HepG2 (cell line): ENCODE data around the gene NEU4. TPM values are rescaled to one million over a fixed set of nuclear protein-coding genes. Genes with fewer than 3 reads are reported as not detected.
A peak's percentile ranks its signal among the peaks of the same experiment; 100 is the strongest.

ENCODE experiments used
- CBX2 ChIP-seq, 2 experiments: fragments of 200-600 bp in 1 of 2; sonication (generic); formaldehyde crosslinking in 1 of 2; IDR thresholded peaks; 2 replicates each; pipeline versions ENCODE4 v1.7.0 to v1.8.1; 2018 to 2022; ENCODE audit warnings: low read depth in 2 of 2, low read length in 1 of 2, mild to moderate bottlenecking in 1 of 2, missing genetic modification reagents in 1 of 2
- ELF3 ChIP-seq: IDR thresholded peaks from 2 replicates; pipeline ENCODE4 v1.6.1; 2016; ENCODE audit warnings: missing genetic modification reagents, missing compliant biosample characterization
- GPN1 ChIP-seq: sonication (generic); formaldehyde crosslinking; IDR thresholded peaks from 2 replicates; pipeline ENCODE4 v1.5.1; 2020; ENCODE audit warnings: missing genetic modification reagents, borderline replicate concordance
- HHEX ChIP-seq: IDR thresholded peaks from 2 replicates; pipeline ENCODE4 v1.6.1; 2016; ENCODE audit warnings: control low read depth
- HNRNPLL ChIP-seq: fragments of 200-400 bp; formaldehyde crosslinking; IDR thresholded peaks from 2 replicates; pipeline ENCODE4 v1.6.1; 2017; ENCODE audit warnings: mild to moderate bottlenecking, low read depth, low read length; ENCODE audit not compliant: poor library complexity, severe bottlenecking
- MED1 ChIP-seq: sonication (generic); formaldehyde crosslinking; IDR thresholded peaks from 2 replicates; pipeline ENCODE4 v1.4.0; 2020; ENCODE audit warnings: missing genetic modification reagents
- NR2F6 ChIP-seq, 2 experiments: IDR thresholded peaks; 2 replicates each; pipeline ENCODE4 v1.6.1; 2016; ENCODE audit warnings: antibody characterized with exemption in 1 of 2, mild to moderate bottlenecking in 1 of 2
- PAF1 ChIP-seq: IDR thresholded peaks from 2 replicates; pipeline ENCODE4 v1.6.1; 2016; ENCODE audit warnings: missing genetic modification reagents, missing compliant biosample characterization
- RFX3 ChIP-seq: IDR thresholded peaks from 2 replicates; pipeline ENCODE4 v1.6.1; 2016; ENCODE audit warnings: missing biosample characterization, missing genetic modification reagents
- TAF1 ChIP-seq: sonication (generic); formaldehyde crosslinking; IDR thresholded peaks from 2 replicates; pipeline ENCODE4 v1.4.0; 2020; ENCODE audit warnings: missing genetic modification reagents
- TAF15 ChIP-seq: fragments of 200-400 bp; formaldehyde crosslinking; IDR thresholded peaks from one replicate; pipeline ENCODE4 v1.6.1; 2018; ENCODE audit warnings: mild to moderate bottlenecking, low read depth, low read length; ENCODE audit not compliant: poor library complexity, severe bottlenecking
- ZNF12 ChIP-seq: sonication (generic); formaldehyde crosslinking; IDR thresholded peaks from 2 replicates; pipeline ENCODE4 v1.5.0; 2020; ENCODE audit warnings: missing genetic modification reagents
- ZNF280D ChIP-seq: sonication (generic); formaldehyde crosslinking; IDR thresholded peaks from 2 replicates; pipeline ENCODE4 v1.5.1; 2020; ENCODE audit warnings: mild to moderate bottlenecking, missing genetic modification reagents
- ZNF30 ChIP-seq: sonication (generic); formaldehyde crosslinking; IDR thresholded peaks from 2 replicates; pipeline ENCODE4 v1.5.0; 2020; ENCODE audit warnings: mild to moderate bottlenecking, missing genetic modification reagents
- ZNF34 ChIP-seq: sonication (generic); formaldehyde crosslinking; IDR thresholded peaks from 2 replicates; pipeline ENCODE4 v1.4.0; 2020; ENCODE audit warnings: mild to moderate bottlenecking, missing genetic modification reagents, borderline replicate concordance
- ZNF430 ChIP-seq: sonication (generic); formaldehyde crosslinking; IDR thresholded peaks from 2 replicates; pipeline ENCODE4 v1.9.0; 2021; ENCODE audit warnings: mild to moderate bottlenecking, missing genetic modification reagents
- ZNF562 ChIP-seq: sonication (generic); formaldehyde crosslinking; IDR thresholded peaks from 2 replicates; pipeline ENCODE4 v1.8.0; 2022; ENCODE audit warnings: missing genetic modification reagents, borderline replicate concordance
- ZNF660 ChIP-seq: sonication (generic); formaldehyde crosslinking; IDR thresholded peaks from 2 replicates; pipeline ENCODE4 v1.5.1; 2020; ENCODE audit warnings: mild to moderate bottlenecking, low read depth, missing genetic modification reagents, borderline replicate concordance
- ZNF747 ChIP-seq: sonication (generic); formaldehyde crosslinking; IDR thresholded peaks from 2 replicates; pipeline ENCODE4 v1.8.1; 2023; ENCODE audit warnings: missing genetic modification reagents, mild to moderate bottlenecking, borderline replicate concordance
- ZSCAN25 ChIP-seq: sonication (generic); formaldehyde crosslinking; IDR thresholded peaks from 2 replicates; pipeline ENCODE4 v1.8.0; 2022; ENCODE audit warnings: mild to moderate bottlenecking, missing genetic modification reagents
- polyA plus RNA-seq, 8 experiments: library from polyadenylated mRNA; depleted of rRNA in 3 of 8; stranded (reverse) in 7 of 8; unstranded in 1 of 8; fragments of >200 nt; fragmentation: Illumina TruSeq in 4 of 8; extraction: Trizol in 4 of 8; gene quantifications; 2 replicates each; pipeline versions ENCODE4 v1.2.1 to v1.2.3, GENCODE V29; 2011 to 2016; ENCODE audit warnings: low read depth in 4 of 8, missing spikeins in 1 of 8, mixed read lengths in 1 of 8; ENCODE audit not compliant: insufficient read depth in 1 of 8
- total RNA-seq, 5 experiments: library from RNA; depleted of rRNA; stranded (reverse); fragments of >200 nt; fragmentation: Illumina TruSeq; extraction: Trizol; gene quantifications; 2 replicates each; pipeline ENCODE4 v1.2.3, GENCODE V29; 2016; ENCODE audit warnings: low read depth in 1 of 5
- TF ChIP-seq, protein P1 (sequence below): sonication (generic); formaldehyde crosslinking; IDR thresholded peaks from 2 replicates; pipeline ENCODE4 v1.8.0; 2022; ENCODE audit warnings: mild to moderate bottlenecking, missing genetic modification reagents, borderline replicate concordance
- TF ChIP-seq, protein P2 (sequence below): sonication (generic); formaldehyde crosslinking; IDR thresholded peaks from 2 replicates; pipeline ENCODE4 v1.4.0; 2020; ENCODE audit warnings: missing genetic modification reagents

Gene NEU4
- total and polyA plus RNA-seq, 2 of the 13 experiments (the other 11 are each of a cell fraction or from before 2014, with no cell fraction given): 53.5 to 107 TPM

DNA sequence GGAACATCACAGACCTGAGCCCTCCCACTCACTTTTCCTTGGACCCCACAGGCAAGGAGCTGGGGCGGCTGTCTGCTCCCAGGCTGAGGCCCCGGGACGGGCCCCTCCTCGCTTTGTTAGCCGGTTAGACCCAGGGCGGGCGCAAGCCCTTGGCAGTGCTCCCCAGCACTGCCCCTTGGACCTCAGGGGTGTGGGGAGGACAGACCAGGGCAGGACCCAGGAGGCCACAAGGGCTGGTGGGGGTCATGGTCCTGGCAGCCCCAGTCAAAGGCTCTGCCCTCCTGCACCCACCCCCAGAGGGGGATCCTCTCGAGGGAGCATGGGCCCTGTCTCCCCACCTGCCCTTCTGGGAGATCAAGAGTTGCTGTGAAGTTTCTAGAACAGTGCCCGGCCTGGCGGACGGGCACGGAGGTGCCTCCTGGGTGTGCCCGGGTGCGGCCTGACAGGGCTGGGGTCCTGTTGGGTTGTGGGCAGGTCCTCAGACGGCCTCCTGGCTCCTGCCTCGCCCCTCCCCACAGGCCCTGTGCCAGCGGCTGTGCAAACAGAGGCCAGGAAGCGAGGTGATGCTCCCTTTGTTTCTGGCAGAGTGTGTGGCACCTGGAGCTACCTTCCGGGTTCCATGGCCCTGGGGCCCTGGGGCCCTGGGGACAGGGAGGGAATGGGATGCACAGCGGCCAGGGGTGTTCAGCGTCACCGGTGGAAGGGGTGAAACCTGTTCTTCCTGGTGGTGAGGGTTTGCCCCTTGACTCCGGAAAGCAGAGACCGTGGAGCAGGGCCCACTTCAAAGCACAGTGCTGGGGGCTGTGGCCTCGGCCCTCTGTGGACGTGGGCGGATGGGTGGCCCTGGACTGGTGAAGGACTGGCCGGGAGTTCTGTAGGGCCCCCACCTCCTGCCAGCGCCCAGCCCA, 35.2 kb upstream of the NEU4 start (continued):
- TF ChIP-seq ZNF562 (CRISPR knock-in tag): no peak
- TF ChIP-seq ZNF430 (CRISPR knock-in tag): peak; percentile 29; the same call in 1 of the 2 replicates
- no peak; the same call in 1 of the 2 replicates for TF ChIP-seq ZSCAN25
- no peak for TF ChIP-seq HNRNPLL
- TF ChIP-seq, protein P1, sequence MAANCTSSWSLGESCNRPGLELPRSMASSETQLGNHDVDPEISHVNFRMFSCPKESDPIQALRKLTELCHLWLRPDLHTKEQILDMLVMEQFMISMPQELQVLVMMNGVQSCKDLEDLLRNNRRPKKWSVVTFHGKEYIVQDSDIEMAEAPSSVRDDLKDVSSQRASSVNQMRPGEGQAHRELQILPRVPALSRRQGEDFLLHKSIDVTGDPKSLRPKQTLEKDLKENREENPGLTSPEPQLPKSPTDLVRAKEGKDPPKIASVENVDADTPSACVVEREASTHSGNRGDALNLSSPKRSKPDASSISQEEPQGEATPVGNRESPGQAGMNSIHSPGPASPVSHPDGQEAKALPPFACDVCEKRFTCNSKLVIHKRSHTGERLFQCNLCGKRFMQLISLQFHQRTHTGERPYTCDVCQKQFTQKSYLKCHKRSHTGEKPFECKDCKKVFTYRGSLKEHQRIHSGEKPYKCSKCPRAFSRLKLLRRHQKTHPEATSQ: no peak
- TF ChIP-seq MED1 (CRISPR knock-in tag): peak; percentile 82
- peak; percentile 54 for TF ChIP-seq NR2F6 (IDR thresholded peaks at IDR 0.05)
- TF ChIP-seq NR2F6 (CRISPR knock-in tag; IDR thresholded peaks at IDR 0.05): peak; percentile 40; the same call in 1 of the 2 replicates
- peak; percentile 86 for TF ChIP-seq TAF15
- TF ChIP-seq, protein P2, sequence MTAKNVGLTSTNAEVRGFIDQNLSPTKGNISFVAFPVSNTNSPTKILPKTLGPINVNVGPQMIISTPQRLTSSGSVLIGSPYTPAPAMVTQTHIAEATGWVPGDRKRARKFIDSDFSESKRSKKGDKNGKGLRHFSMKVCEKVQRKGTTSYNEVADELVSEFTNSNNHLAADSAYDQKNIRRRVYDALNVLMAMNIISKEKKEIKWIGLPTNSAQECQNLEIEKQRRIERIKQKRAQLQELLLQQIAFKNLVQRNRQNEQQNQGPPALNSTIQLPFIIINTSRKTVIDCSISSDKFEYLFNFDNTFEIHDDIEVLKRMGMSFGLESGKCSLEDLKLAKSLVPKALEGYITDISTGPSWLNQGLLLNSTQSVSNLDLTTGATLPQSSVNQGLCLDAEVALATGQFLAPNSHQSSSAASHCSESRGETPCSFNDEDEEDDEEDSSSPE (CRISPR knock-in tag): no peak; the same call in 1 of the 2 replicates
- TF ChIP-seq RFX3 (CRISPR knock-in tag): no peak
- peak; percentile 73 for TF ChIP-seq TAF1
- TF ChIP-seq GPN1 (CRISPR knock-in tag): no peak
- TF ChIP-seq ZNF747 (CRISPR knock-in tag): 0 out of 2 replicates have a peak, but pooled peaks have one; percentile 54
- TF ChIP-seq ZNF660 (CRISPR knock-in tag): no peak
- TF ChIP-seq PAF1 (CRISPR knock-in tag): 0 out of 2 replicates have a peak, but pooled peaks have one; percentile 39
- TF ChIP-seq ZNF12 (CRISPR knock-in tag): no peak; the same call in 1 of the 2 replicates
- no peak for TF ChIP-seq CBX2 (IDR thresholded peaks at IDR 0.05; ENCODE audit: low read depth, low read length)
- no peak; the same call in 1 of the 2 replicates for TF ChIP-seq CBX2 (CRISPR knock-in tag; IDR thresholded peaks at IDR 0.05; ENCODE audit: low read depth)
- TF ChIP-seq HHEX (CRISPR knock-in tag): no peak
- TF ChIP-seq ZNF30 (CRISPR knock-in tag): no peak
- peak; percentile 60; the same call in 1 of the 2 replicates for TF ChIP-seq ZNF280D (CRISPR knock-in tag)
- peak; percentile 96 for TF ChIP-seq ELF3 (CRISPR knock-in tag)
- TF ChIP-seq ZNF34 (CRISPR knock-in tag): no peak
